Activated CD4-positive, alpha-beta T cell treated with anti-CD3 and anti-CD28 coated beads, Interleukin-2, amount 50 U/mL, for 4 hours (primary cell): ENCODE measurements around the gene ITGA8.
"Not testable (repeated sequence)": the region's sequence is repeated elsewhere in the genome, so short reads cannot be mapped to it uniquely, and the experiment has no call there.

Experiments used
- DNase-seq, 2 experiments: peaks; one replicate each; pipeline ENCODE4 v3.0.0-alpha.2; 2020

ITGA8 gene

GRCh38 chr10:15719899-15720634 is at the start of gene ITGA8:
TSS of gene ITGA8 (minus strand) at chr10:15719922. CDS start at chr10:15719771, 151 bp downstream.
- no peak for DNase-seq

- no peak for DNase-seq
Measured at GRCh38 chr10:15764892-15765454, 45.3 kb upstream of the ITGA8 start.

GRCh38 chr10:15763006-15763405 is 43.3 kb upstream of the ITGA8 start:
- no peak for DNase-seq

- DNase-seq, result not testable (repeated sequence)
Measured at GRCh38 chr10:15762239-15762638, 42.5 kb upstream of the ITGA8 start.

GRCh38 chr10:15761224-15761623 is 41.5 kb upstream of the ITGA8 start:
- not testable (repeated sequence) for DNase-seq

- no peak for DNase-seq
Measured at GRCh38 chr10:15760681-15761080, 41.0 kb upstream of the ITGA8 start.

- DNase-seq, result no peak
Measured at GRCh38 chr10:15759265-15759664, 39.5 kb upstream of the ITGA8 start.

GRCh38 chr10:15758618-15759017 is 38.9 kb upstream of the ITGA8 start:
- no peak for DNase-seq

GRCh38 chr10:15754937-15755336 is 35.2 kb upstream of the ITGA8 start:
- DNase-seq, result no peak

GRCh38 chr10:15751046-15751445 is 31.3 kb upstream of the ITGA8 start:
- no peak for DNase-seq

GRCh38 chr10:15748126-15748525 is 28.4 kb upstream of the ITGA8 start:
- no peak for DNase-seq

GRCh38 chr10:15747632-15748031 is 27.9 kb upstream of the ITGA8 start:
- no peak for DNase-seq

- DNase-seq, result no peak
Measured at GRCh38 chr10:15745751-15746150, 26.0 kb upstream of the ITGA8 start.

GRCh38 chr10:15744217-15744865 is 24.6 kb upstream of the ITGA8 start:
- peak; percentile 5 for DNase-seq

- no peak for DNase-seq
Measured at GRCh38 chr10:15743443-15743842, 23.7 kb upstream of the ITGA8 start.

GRCh38 chr10:15742836-15743235 is 23.1 kb upstream of the ITGA8 start:
- DNase-seq, result no peak

GRCh38 chr10:15742102-15742501 is 22.4 kb upstream of the ITGA8 start:
- no peak for DNase-seq

GRCh38 chr10:15741581-15741980 is 21.9 kb upstream of the ITGA8 start:
- DNase-seq, result no peak

GRCh38 chr10:15740261-15740660 is 20.5 kb upstream of the ITGA8 start:
- no peak for DNase-seq

GRCh38 chr10:15739254-15739970 is 19.7 kb upstream of the ITGA8 start:
- no peak for DNase-seq

- no peak for DNase-seq
Measured at GRCh38 chr10:15738270-15738925, 18.7 kb upstream of the ITGA8 start.

GRCh38 chr10:15737656-15738055 is 17.9 kb upstream of the ITGA8 start:
- DNase-seq, result no peak

GRCh38 chr10:15735763-15736162 is 16.0 kb upstream of the ITGA8 start:
- no peak for DNase-seq
